PFSK-1 (cell line): ENCODE results near the gene KIF1C.
A peak's percentile ranks its signal among the peaks of the same experiment; 100 is the strongest.

ENCODE experiments used
- FOXP2 ChIP-seq: optimal IDR thresholded peaks from 2 replicates; pipeline ENCODE3; 2011; ENCODE audit warnings: borderline replicate concordance, control low read depth, inconsistent platforms; ENCODE audit not compliant: insufficient read depth; ENCODE audit errors: extremely low read length, extremely low read depth
- POLR2AphosphoS5 ChIP-seq: IDR thresholded peaks from 2 replicates; pipeline ENCODE4 v1.6.1; 2012; ENCODE audit warnings: low read depth, mild to moderate bottlenecking, control low read depth, low read length, moderate library complexity
- REST ChIP-seq, 2 experiments: IDR thresholded peaks; 2 replicates each; pipeline versions ENCODE4 v1.6.1 to v1.8.0; 2011 to 2012; ENCODE audit warnings: low read depth in 2 of 2, low read length in 2 of 2, control low read depth in 1 of 2, inconsistent platforms in 1 of 2, mild to moderate bottlenecking in 1 of 2, moderate library complexity in 1 of 2; ENCODE audit not compliant: insufficient read depth in 1 of 2
- SIN3A ChIP-seq: IDR thresholded peaks from 2 replicates; pipeline ENCODE4 v1.6.1; 2012; ENCODE audit warnings: mild to moderate bottlenecking, low read length, moderate library complexity, borderline replicate concordance; ENCODE audit not compliant: insufficient read depth
- TAF1 ChIP-seq: IDR thresholded peaks from 2 replicates; pipeline ENCODE4 v1.6.1; 2012; ENCODE audit warnings: low read length, control low read depth, borderline replicate concordance; ENCODE audit not compliant: insufficient read depth

KIF1C gene

GRCh38 chr17:4959261-4959965 lies 38.3 kb upstream of the KIF1C start:
- TF ChIP-seq FOXP2: no peak
- no peak for TF ChIP-seq POLR2AphosphoS5
- TF ChIP-seq TAF1: no peak
- no peak for TF ChIP-seq SIN3A

GRCh38 chr17:4960279-4960922 lies 37.3 kb upstream of the KIF1C start:
- TF ChIP-seq SIN3A: no peak
- no peak for TF ChIP-seq POLR2AphosphoS5
- no peak for TF ChIP-seq FOXP2
- no peak for TF ChIP-seq TAF1
- TF ChIP-seq REST (IDR thresholded peaks at IDR 0.05; ENCODE audit: insufficient read depth in 1 of 2, low read depth in 2 of 2, low read length in 2 of 2): no peak

GRCh38 chr17:4965311-4965986 lies 32.3 kb upstream of the KIF1C start:
- no peak for TF ChIP-seq POLR2AphosphoS5
- no peak for TF ChIP-seq TAF1
- no peak for TF ChIP-seq REST (IDR thresholded peaks at IDR 0.05; ENCODE audit: insufficient read depth in 1 of 2, low read depth in 2 of 2, low read length in 2 of 2)
- no peak for TF ChIP-seq FOXP2
- TF ChIP-seq SIN3A: no peak

- TF ChIP-seq TAF1 (0 out of 2 replicates have a peak, but pooled peaks have one; percentile 34), POLR2AphosphoS5 (no peak; the same call in 1 of the 2 replicates), SIN3A (no peak), REST (IDR thresholded peaks at IDR 0.05; ENCODE audit: insufficient read depth in 1 of 2, low read depth in 2 of 2, low read length in 2 of 2) (no peak)
These were observed 30.8 kb upstream of the KIF1C start for GRCh38 chr17:4966844-4967538.
